Osteoblast (primary cell): ENCODE results near the gene POU2F3. TPM values are rescaled to one million over a fixed set of nuclear protein-coding genes. Genes with fewer than 3 reads are reported as not detected.
"Not testable (repeated sequence)": the region's sequence is repeated elsewhere in the genome, so short reads cannot be mapped to it uniquely, and the experiment has no call there.

Experiments used
- DNase-seq: peaks from one replicate; pipeline ENCODE4 v3.0.0; 2011; ENCODE audit warnings: low spot score, mixed read lengths; ENCODE audit not compliant: insufficient read length; ENCODE audit errors: missing footprints
- H2AFZ ChIP-seq: 2 replicates; pipeline ENCODE4 v1.6.0; 2011; ENCODE audit warnings: mild to moderate bottlenecking, low read length
- H3K27ac ChIP-seq: 2 replicates; pipeline ENCODE4 v1.5.1; 2011; ENCODE audit warnings: mild to moderate bottlenecking, low read depth, low read length, moderate library complexity
- H3K27me3 ChIP-seq: 2 replicates; pipeline ENCODE4 v1.6.0; 2012; ENCODE audit warnings: mild to moderate bottlenecking, control low read depth, inconsistent platforms, low read length, moderate library complexity; ENCODE audit not compliant: insufficient read depth
- H3K36me3 ChIP-seq: 2 replicates; pipeline ENCODE4 v1.5.1; 2011; ENCODE audit warnings: mild to moderate bottlenecking, low read length, control low read depth, moderate library complexity; ENCODE audit not compliant: insufficient read depth
- H3K4me1 ChIP-seq: 2 replicates; pipeline ENCODE4 v1.5.1; 2011; ENCODE audit warnings: mild to moderate bottlenecking, low read length, control low read depth, moderate library complexity; ENCODE audit not compliant: insufficient read depth
- H3K4me2 ChIP-seq: 2 replicates; pipeline ENCODE4 v1.6.0; 2011; ENCODE audit warnings: mild to moderate bottlenecking, low read length; ENCODE audit not compliant: insufficient read depth
- H3K4me3 ChIP-seq: fragments of 200-600 bp; sonication (generic); 3 replicates; pipeline ENCODE4 v1.5.1; 2012; ENCODE audit warnings: mild to moderate bottlenecking, low read length, inconsistent platforms; ENCODE audit not compliant: insufficient read depth
- H3K79me2 ChIP-seq: 2 replicates; pipeline ENCODE4 v1.6.0; 2012; ENCODE audit warnings: mild to moderate bottlenecking, low read length, control low read depth, inconsistent platforms; ENCODE audit not compliant: insufficient read depth
- H3K9me3 ChIP-seq: 2 replicates; pipeline ENCODE4 v1.5.1; 2011; ENCODE audit warnings: low read depth, low read length, control low read depth
- H4K20me1 ChIP-seq: 2 replicates; pipeline ENCODE4 v1.6.0; 2012; ENCODE audit warnings: mild to moderate bottlenecking, low read length, control low read depth; ENCODE audit not compliant: insufficient read depth
- total RNA-seq: library from RNA; depleted of rRNA; stranded (reverse); fragments of >200 nt; gene quantifications from 2 replicates; pipeline ENCODE4 v1.2.3, GENCODE V29; 2012
- TF ChIP-seq, protein P1 (sequence below): IDR thresholded peaks from 2 replicates; pipeline ENCODE4 v1.5.1; 2011; ENCODE audit warnings: mild to moderate bottlenecking, low read depth, low read length, moderate library complexity; ENCODE audit errors: extremely low read depth

Gene POU2F3
- total RNA-seq, 1 donor: under 0.01 TPM

DNA sequence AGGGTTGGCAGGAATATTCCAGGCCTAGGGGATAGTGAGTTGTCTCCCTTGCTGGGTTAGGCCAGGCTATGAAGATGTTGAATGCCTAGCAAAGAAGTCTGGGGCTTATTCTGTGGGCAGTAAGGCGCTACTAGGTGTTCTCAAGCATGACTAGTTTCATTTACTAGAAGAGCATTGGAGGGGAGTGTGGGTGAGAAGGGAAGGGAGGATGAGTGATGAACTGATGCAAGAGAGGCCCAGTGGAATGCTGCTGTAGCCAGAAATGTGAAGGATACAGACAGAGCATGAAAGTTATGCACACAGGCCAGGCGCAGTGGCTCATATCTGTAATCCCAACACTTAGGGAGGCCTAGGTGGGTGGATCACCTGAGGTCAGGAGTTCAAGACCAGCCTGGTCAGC, 33.5 kb downstream of the POU2F3 start:
- Histone ChIP-seq H3K27ac (no peak overlapping the region), H3K4me3 (no peak overlapping the region), H3K27me3 (peaks cover 32% of the 10 kb centered on the region), H3K36me3 (no peaks in the 10 kb centered on the region), H3K9me3 (no peaks in the 10 kb centered on the region), H2AFZ (no peak overlapping the region), H3K4me2 (no peak overlapping the region), H3K4me1 (peaks cover 7% of the 10 kb centered on the region), H3K79me2 (no peaks in the 10 kb centered on the region), H4K20me1 (no peaks in the 10 kb centered on the region)
- no peak for DNase-seq
- TF ChIP-seq, protein P1, sequence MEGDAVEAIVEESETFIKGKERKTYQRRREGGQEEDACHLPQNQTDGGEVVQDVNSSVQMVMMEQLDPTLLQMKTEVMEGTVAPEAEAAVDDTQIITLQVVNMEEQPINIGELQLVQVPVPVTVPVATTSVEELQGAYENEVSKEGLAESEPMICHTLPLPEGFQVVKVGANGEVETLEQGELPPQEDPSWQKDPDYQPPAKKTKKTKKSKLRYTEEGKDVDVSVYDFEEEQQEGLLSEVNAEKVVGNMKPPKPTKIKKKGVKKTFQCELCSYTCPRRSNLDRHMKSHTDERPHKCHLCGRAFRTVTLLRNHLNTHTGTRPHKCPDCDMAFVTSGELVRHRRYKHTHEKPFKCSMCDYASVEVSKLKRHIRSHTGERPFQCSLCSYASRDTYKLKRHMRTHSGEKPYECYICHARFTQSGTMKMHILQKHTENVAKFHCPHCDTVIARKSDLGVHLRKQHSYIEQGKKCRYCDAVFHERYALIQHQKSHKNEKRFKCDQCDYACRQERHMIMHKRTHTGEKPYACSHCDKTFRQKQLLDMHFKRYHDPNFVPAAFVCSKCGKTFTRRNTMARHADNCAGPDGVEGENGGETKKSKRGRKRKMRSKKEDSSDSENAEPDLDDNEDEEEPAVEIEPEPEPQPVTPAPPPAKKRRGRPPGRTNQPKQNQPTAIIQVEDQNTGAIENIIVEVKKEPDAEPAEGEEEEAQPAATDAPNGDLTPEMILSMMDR: no peak

DNA sequence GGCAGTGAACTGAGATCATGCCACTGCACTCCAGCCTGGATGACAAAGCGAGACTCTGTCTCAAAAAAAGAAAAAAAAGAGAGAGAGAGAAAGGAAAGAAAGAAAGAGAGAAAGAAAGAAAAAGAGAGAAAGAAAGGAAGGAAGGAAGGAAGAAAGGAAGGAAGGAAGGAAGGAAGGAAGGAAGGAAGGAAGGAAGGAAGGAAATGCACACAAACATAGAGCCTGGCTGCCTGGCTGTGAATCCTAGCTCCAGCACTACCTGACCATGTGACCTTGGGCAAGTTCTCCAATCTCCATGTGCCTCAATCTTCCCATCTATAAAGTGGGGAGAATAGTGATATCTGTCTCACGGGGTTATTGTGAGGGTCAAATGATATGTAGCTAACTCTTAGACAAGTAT, 34.0 kb downstream of the POU2F3 start:
- H3K36me3 ChIP-seq, H3K4me3 ChIP-seq, H3K27ac ChIP-seq, H3K4me1 ChIP-seq, H4K20me1 ChIP-seq, H3K4me2 ChIP-seq, DNase-seq, H2AFZ ChIP-seq, H3K9me3 ChIP-seq, H3K79me2 ChIP-seq: not testable (repeated sequence)
- peaks cover 30% of the 10 kb centered on the region for H3K27me3 ChIP-seq

DNA sequence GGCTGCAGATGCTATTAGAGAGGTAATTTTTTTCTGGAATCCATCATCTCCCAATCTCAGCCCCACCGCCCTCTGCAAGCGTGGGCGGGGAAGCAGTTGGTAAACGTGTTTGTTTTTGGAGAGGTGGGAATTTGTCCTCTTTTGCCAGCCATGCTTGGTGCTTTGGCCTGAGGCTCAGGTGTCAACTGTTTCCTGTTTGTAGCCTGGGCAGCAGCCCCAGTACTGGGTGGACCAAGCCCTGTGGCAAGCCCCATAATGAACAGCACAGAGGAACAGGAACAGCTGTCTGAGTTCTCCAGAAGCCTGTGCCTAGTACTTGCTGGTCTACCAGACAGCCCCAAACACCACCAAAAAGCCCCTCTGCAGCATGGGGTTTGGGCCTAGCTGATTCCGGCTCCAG, 39.6 kb downstream of the POU2F3 start:
- DNase-seq: no peak
- Histone ChIP-seq H2AFZ (no peak overlapping the region), H3K4me1 (no peaks in the 10 kb centered on the region), H3K27me3 (peaks cover 29% of the 10 kb centered on the region), H3K9me3 (no peaks in the 10 kb centered on the region), H3K4me2 (no peak overlapping the region), H3K27ac (no peak overlapping the region), H4K20me1 (no peaks in the 10 kb centered on the region), H3K36me3 (no peaks in the 10 kb centered on the region), H3K79me2 (no peaks in the 10 kb centered on the region), H3K4me3 (no peak overlapping the region)
- TF ChIP-seq, protein P1: no peak

DNA sequence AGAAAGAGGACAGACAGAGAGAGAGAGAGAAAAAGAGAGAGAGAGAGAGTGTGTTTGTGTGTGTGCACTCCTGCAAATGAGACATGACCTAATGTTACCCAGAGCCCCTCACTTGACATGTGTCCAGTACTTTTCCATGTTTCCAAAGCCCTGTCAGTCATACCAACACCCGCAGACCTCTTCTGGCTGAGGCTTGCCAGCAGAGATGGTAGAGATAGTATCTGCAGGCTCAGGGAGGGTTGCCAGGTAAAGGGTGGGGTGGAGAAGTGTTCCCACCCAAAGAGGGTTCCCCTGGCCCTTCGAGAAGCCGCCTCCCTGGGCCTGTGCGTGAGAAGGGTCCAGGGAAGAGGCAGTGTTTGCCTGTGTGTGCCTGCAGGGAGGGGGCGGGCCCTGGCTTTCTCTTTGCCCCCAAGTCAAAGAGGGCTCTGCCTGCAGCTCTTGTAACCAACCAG, 40.7 kb downstream of the POU2F3 start:
- Histone ChIP-seq H2AFZ (no peak overlapping the region), H3K27me3 (peaks cover 18% of the 10 kb centered on the region), H3K4me2 (no peak overlapping the region), H3K9me3 (no peaks in the 10 kb centered on the region), H3K4me1 (no peaks in the 10 kb centered on the region), H3K27ac (no peak overlapping the region), H3K36me3 (no peaks in the 10 kb centered on the region), H4K20me1 (no peaks in the 10 kb centered on the region), H3K4me3 (no peak overlapping the region), H3K79me2 (no peaks in the 10 kb centered on the region)
- no peak for DNase-seq
- TF ChIP-seq, protein P1: no peak
